Left lung (tissue), 10 donors: ENCODE results near the gene TEX51. TPM values are rescaled to one million over a fixed set of nuclear protein-coding genes. Genes with fewer than 3 reads are reported as not detected.

Source experiments
- ATAC-seq: fragments of 200-7000 bp; cut with Tn5 transposase; one replicate; pipeline ENCODE4 v1.9.1; 2020; ENCODE audit warnings: moderate library complexity
- DNase-seq, 4 donors: peaks; one replicate each; pipeline ENCODE4 v3.0.0-alpha.2; 2013 to 2020
- H3K27ac ChIP-seq, 2 donors: fragments of 200-600 bp; sonication (generic) in 1 of 2; one replicate each; pipeline versions ENCODE4 v1.5.0 to v1.8.0; 2020 to 2021
- H3K27me3 ChIP-seq, 2 donors: fragments of 200-600 bp; sonication (generic) in 1 of 2; one replicate each; pipeline versions ENCODE4 v1.5.0 to v1.8.0; 2020 to 2021
- H3K36me3 ChIP-seq, 2 donors: fragments of 200-600 bp; sonication (generic) in 1 of 2; one replicate each; pipeline versions ENCODE4 v1.5.0 to v1.8.0; 2020 to 2021
- H3K4me1 ChIP-seq, 2 donors: fragments of 200-600 bp; one replicate each; pipeline ENCODE4 v1.8.0; 2021
- H3K4me3 ChIP-seq, 2 donors: fragments of 200-600 bp; sonication (generic) in 1 of 2; one replicate each; pipeline versions ENCODE4 v1.5.0 to v1.8.0; 2020 to 2021; ENCODE audit warnings: mild to moderate bottlenecking in 1 of 2
- H3K9me3 ChIP-seq, 2 donors: fragments of 200-600 bp; sonication (generic) in 1 of 2; one replicate each; pipeline versions ENCODE4 v1.5.0 to v1.8.0; 2020 to 2021
- CTCF ChIP-seq, 2 donors: fragments of 200-600 bp; sonication (generic) in 1 of 2; IDR thresholded peaks; one replicate each; pipeline versions ENCODE4 v1.5.0 to v1.8.0; 2021; ENCODE audit warnings: antibody characterized with exemption in 2 of 2
- intact Hi-C, 2 donors: fragments of 100-400 bp; cut with DNase I; formaldehyde crosslinking; loops; one replicate each; pipeline versions ENCODE4 v1.11.2 to v1.14.2; 2022
- polyA plus RNA-seq, 6 donors: library from polyadenylated mRNA; unstranded; fragments of 120-200 nt; gene quantifications; one replicate each; pipeline ENCODE4 v1.2.1, GENCODE V29; 2013; ENCODE audit not compliant: insufficient read length in 6 of 6
- total RNA-seq, 2 donors: library from RNA; stranded (reverse); fragmentation: NEBNext Ultra II Directional; extraction: Animal tissue kit (Norgen Biotek cat#: 25700); gene quantifications; one replicate each; pipeline ENCODE4 v1.2.1, GENCODE V29; 2021
- donor health status: DM: no; HTN: yes; CAD: no.
- donor health status: DM: no; HTN: no; CAD: no.

TEX51 gene
- total and polyA plus RNA-seq, 8 donors, result not detected

- H3K9me3 ChIP-seq, result peaks cover 0 to 16% of the 10 kb centered on the region in 2 donors
- ATAC-seq, result no peak
- intact Hi-C loops, result no loop called here
- DNase-seq, result no peak
- H3K4me3 ChIP-seq, result no peak overlapping the region
- H3K4me1 ChIP-seq, result no peaks in the 10 kb centered on the region
- no peaks in the 10 kb centered on the region for H3K36me3 ChIP-seq
- H3K27ac ChIP-seq, result no peak overlapping the region
- TF ChIP-seq CTCF (IDR thresholded peaks at IDR 0.05), result no peak
- H3K27me3 ChIP-seq, result peaks cover 0 to 4% of the 10 kb centered on the region in 2 donors
Observed at GRCh38 chr2:126880324-126880723, 18.4 kb upstream of the TEX51 start.

- peaks cover 0 to 11% of the 10 kb centered on the region in 2 donors for H3K9me3 ChIP-seq
- peaks cover 0 to 9% of the 10 kb centered on the region in 2 donors for H3K27me3 ChIP-seq
- intact Hi-C loops, result no loop called here
Observed at GRCh38 chr2:126880817-126881216, 17.9 kb upstream of the TEX51 start.

GRCh38 chr2:126881591-126881990 is 17.1 kb upstream of the TEX51 start:
- Histone ChIP-seq H3K36me3 (no peaks in the 10 kb centered on the region), H3K27me3 (peaks cover 0 to 17% of the 10 kb centered on the region in 2 donors), H3K27ac (no peak overlapping the region), H3K9me3 (peaks cover 0 to 3% of the 10 kb centered on the region in 2 donors), H3K4me3 (no peak overlapping the region), H3K4me1 (peaks cover 5 to 7% of the 10 kb centered on the region in 2 donors)
- no peak for TF ChIP-seq CTCF (IDR thresholded peaks at IDR 0.05)
- intact Hi-C loops, result no loop called here
- DNase-seq, result no peak
- no peak for ATAC-seq

More at GRCh38 chr2:126880817-126881216, 17.9 kb upstream of the TEX51 start:
- TF ChIP-seq CTCF (IDR thresholded peaks at IDR 0.05), result no peak
- peaks cover 0 to under 1% of the 10 kb centered on the region in 2 donors for H3K4me1 ChIP-seq
- no peak overlapping the region for H3K4me3 ChIP-seq
- no peak overlapping the region for H3K27ac ChIP-seq
- DNase-seq, result no peak
- no peak for ATAC-seq
- H3K36me3 ChIP-seq, result no peaks in the 10 kb centered on the region

- ATAC-seq, result no peak
- TF ChIP-seq CTCF (IDR thresholded peaks at IDR 0.05), result no peak
- Histone ChIP-seq H3K27me3 (peaks cover 0 to 22% of the 10 kb centered on the region in 2 donors), H3K9me3 (no peaks in the 10 kb centered on the region), H3K4me3 (no peak overlapping the region), H3K27ac (no peak overlapping the region), H3K4me1 (peaks cover 5 to 8% of the 10 kb centered on the region in 2 donors), H3K36me3 (no peaks in the 10 kb centered on the region)
- DNase-seq, result no peak
- intact Hi-C loops, result no loop called here
Observed at GRCh38 chr2:126882181-126882580, 16.5 kb upstream of the TEX51 start.

- DNase-seq (no peak), ATAC-seq (no peak)
- Histone ChIP-seq H3K4me3 (no peak overlapping the region), H3K9me3 (no peaks in the 10 kb centered on the region), H3K4me1 (peaks cover 5 to 8% of the 10 kb centered on the region in 2 donors), H3K36me3 (no peaks in the 10 kb centered on the region), H3K27ac (no peak overlapping the region), H3K27me3 (peaks cover 0 to 26% of the 10 kb centered on the region in 2 donors)
- intact Hi-C loops, result no loop called here
- no peak for TF ChIP-seq CTCF (IDR thresholded peaks at IDR 0.05)
Observed at GRCh38 chr2:126882736-126883665, 15.7 kb upstream of the TEX51 start.
